ENCODE results near the gene ITSN2. TPM values are rescaled to one million over a fixed set of nuclear protein-coding genes. Genes with fewer than 3 reads are reported as not detected.

ITSN2 gene
- total RNA-seq, 3 donors from 2014 or later, result 48.4 to 82.8 (median 54.0) TPM

DNA sequence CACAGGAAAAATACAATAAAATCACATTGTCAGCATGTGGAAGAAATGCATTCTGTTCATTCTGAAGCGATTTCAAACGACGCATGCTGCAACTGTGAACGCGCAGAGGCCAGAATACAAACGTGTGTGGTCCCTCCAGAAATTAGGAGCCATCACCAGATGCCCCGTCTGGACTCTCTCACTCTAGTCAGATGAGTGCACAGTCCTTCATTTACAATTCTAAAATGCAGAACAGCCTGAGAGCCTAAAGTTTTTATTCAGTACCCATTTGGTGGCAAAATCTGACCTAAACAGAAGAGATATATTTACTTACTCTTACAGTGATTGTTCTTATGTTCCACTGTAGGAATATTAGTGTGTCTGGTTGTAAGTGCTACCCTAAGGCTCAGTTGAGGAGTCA lies 148.9 kb downstream of the ITSN2 start:
- no peak overlapping the region for H3K4me3 ChIP-seq
- H3K4me1 ChIP-seq (ENCODE audit: low read depth), result no peaks in the 10 kb centered on the region
- ATAC-seq (no peak), DNase-seq (no peak)
- intact Hi-C loops (cut with DNase I, micrococcal nuclease), result no loop called here
- no peaks in the 10 kb centered on the region for H3K9me3 ChIP-seq
- TF ChIP-seq, protein P1, sequence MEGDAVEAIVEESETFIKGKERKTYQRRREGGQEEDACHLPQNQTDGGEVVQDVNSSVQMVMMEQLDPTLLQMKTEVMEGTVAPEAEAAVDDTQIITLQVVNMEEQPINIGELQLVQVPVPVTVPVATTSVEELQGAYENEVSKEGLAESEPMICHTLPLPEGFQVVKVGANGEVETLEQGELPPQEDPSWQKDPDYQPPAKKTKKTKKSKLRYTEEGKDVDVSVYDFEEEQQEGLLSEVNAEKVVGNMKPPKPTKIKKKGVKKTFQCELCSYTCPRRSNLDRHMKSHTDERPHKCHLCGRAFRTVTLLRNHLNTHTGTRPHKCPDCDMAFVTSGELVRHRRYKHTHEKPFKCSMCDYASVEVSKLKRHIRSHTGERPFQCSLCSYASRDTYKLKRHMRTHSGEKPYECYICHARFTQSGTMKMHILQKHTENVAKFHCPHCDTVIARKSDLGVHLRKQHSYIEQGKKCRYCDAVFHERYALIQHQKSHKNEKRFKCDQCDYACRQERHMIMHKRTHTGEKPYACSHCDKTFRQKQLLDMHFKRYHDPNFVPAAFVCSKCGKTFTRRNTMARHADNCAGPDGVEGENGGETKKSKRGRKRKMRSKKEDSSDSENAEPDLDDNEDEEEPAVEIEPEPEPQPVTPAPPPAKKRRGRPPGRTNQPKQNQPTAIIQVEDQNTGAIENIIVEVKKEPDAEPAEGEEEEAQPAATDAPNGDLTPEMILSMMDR (IDR thresholded peaks at IDR 0.05), result no peak
- no peaks in the 10 kb centered on the region for H3K36me3 ChIP-seq (ENCODE audit: low read depth)

- H3K4me3 ChIP-seq, result no peak overlapping the region
- no peaks in the 10 kb centered on the region for H3K36me3 ChIP-seq (ENCODE audit: low read depth)
- no peaks in the 10 kb centered on the region for H3K4me1 ChIP-seq (ENCODE audit: low read depth)
- intact Hi-C loops (cut with DNase I, micrococcal nuclease), result no loop called here
- no peaks in the 10 kb centered on the region for H3K9me3 ChIP-seq
- no peak for DNase-seq
- ATAC-seq, result no peak
- TF ChIP-seq, protein P1 (IDR thresholded peaks at IDR 0.05), result no peak
These were observed 149.6 kb downstream of the ITSN2 start for GRCh38 chr2:24210723-24211122.

DNA sequence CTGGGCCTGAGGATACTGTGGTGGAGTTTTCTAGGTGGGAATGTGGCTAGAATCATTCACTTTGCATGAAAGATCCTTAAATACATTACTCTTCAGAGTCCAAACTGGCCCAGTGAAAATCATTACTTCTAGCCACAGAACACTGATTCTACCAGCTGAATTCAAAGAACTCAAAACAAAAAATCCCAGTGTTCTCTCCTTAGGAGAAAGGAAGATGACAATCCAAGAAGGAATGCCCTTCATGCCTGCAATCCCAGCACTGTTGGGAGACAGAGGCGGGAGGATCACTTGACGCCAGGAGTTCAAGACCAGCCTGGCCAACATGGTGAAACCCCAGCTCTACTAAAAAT lies 150.3 kb downstream of the ITSN2 start:
- no peak for DNase-seq
- H3K9me3 ChIP-seq, result no peaks in the 10 kb centered on the region
- intact Hi-C loops (cut with DNase I, micrococcal nuclease), result no loop called here
- TF ChIP-seq, protein P1 (IDR thresholded peaks at IDR 0.05), result no peak
- no peak for ATAC-seq
- no peaks in the 10 kb centered on the region for H3K36me3 ChIP-seq (ENCODE audit: low read depth)
- H3K4me1 ChIP-seq (ENCODE audit: low read depth), result no peaks in the 10 kb centered on the region
- no peak overlapping the region for H3K4me3 ChIP-seq

DNA sequence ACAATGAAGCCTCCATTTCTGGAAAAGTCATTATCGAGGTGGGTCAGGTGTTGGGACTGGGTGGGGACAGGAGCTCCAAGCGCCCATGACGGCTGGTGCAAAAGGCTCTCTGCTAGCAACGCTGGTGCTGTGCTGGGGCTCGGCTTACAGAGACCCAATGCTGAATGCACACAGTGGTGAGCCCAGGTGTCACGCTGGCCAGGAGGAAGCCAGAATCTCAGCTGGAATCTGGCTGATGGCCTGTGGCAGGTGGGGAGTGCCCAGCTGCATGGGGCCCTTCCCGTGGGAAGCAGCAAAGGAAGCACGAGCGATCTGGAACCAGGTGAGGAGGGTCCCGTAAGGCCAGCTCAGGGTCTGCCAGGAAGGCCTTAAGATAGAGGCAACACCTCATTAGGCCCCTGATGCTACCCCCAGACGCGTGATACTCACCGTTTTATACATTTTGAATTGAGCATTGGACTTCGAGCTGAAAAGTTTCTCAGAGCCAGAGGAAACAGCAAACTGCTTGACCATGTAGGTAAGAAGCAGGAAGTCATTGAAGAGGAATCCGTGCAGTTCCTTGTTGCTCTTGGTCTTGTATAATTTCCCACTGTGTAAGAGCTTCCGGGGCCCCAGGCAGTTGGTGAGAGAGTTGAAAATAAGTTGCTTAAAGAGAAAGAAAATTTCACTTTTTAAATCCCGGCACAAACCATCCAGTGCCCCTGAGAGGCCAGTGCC lies 150.8 kb downstream of the ITSN2 start:
- DNase-seq (no peak), ATAC-seq (no peak)
- intact Hi-C loops (cut with DNase I, micrococcal nuclease), result no loop called here
- Histone ChIP-seq H3K9me3 (no peaks in the 10 kb centered on the region), H3K36me3 (ENCODE audit: low read depth) (no peaks in the 10 kb centered on the region), H3K4me3 (no peak overlapping the region), H3K4me1 (ENCODE audit: low read depth) (no peaks in the 10 kb centered on the region)
- TF ChIP-seq, protein P1 (IDR thresholded peaks at IDR 0.05), result no peak

GRCh38 chr2:24208490-24208889 lies 151.8 kb downstream of the ITSN2 start:
- DNase-seq (no peak), ATAC-seq (no peak)
- H3K36me3 ChIP-seq (ENCODE audit: low read depth), result no peaks in the 10 kb centered on the region
- TF ChIP-seq, protein P1 (IDR thresholded peaks at IDR 0.05), result no peak
- intact Hi-C loops (cut with DNase I, micrococcal nuclease), result no loop called here
- no peak overlapping the region for H3K4me3 ChIP-seq
- H3K4me1 ChIP-seq (ENCODE audit: low read depth), result no peaks in the 10 kb centered on the region
- H3K9me3 ChIP-seq, result no peaks in the 10 kb centered on the region

GRCh38 chr2:24207359-24207758 lies 153.0 kb downstream of the ITSN2 start:
- Histone ChIP-seq H3K36me3 (ENCODE audit: low read depth) (no peaks in the 10 kb centered on the region), H3K4me1 (ENCODE audit: low read depth) (no peaks in the 10 kb centered on the region), H3K9me3 (no peaks in the 10 kb centered on the region), H3K4me3 (no peak overlapping the region)
- TF ChIP-seq, protein P1 (IDR thresholded peaks at IDR 0.05), result no peak
- DNase-seq (no peak), ATAC-seq (no peak)
- intact Hi-C loops (cut with DNase I, micrococcal nuclease), result no loop called here

Data from mucosa of descending colon (tissue), 3 donors.